GM19467 (cell line): Measurements from ENCODE around the gene FBLN2.

ENCODE experiments used
- ATAC-seq: cut with Tn5 transposase; IDR thresholded peaks from one replicate; pipeline ENCODE4 v1.9.1; 2021; ENCODE audit warnings: mild to moderate bottlenecking, moderate library complexity; ENCODE audit not compliant: unreplicated experiment

The FBLN2 gene

GRCh38 chr3:13596426-13597205, 47.7 kb downstream of the FBLN2 start:
- no peak for ATAC-seq

GRCh38 chr3:13597661-13598060, 48.7 kb downstream of the FBLN2 start:
- no peak for ATAC-seq

- no peak for ATAC-seq
Measured at GRCh38 chr3:13598201-13598600, 49.3 kb downstream of the FBLN2 start.

- ATAC-seq: no peak
Measured at GRCh38 chr3:13598926-13599886, 50.3 kb downstream of the FBLN2 start.

GRCh38 chr3:13599887-13600450, 51.0 kb downstream of the FBLN2 start:
- ATAC-seq: no peak

- ATAC-seq: no peak
Measured at GRCh38 chr3:13600950-13601691, 52.2 kb downstream of the FBLN2 start.

- ATAC-seq: no peak
Measured at GRCh38 chr3:13601692-13602080, 52.8 kb downstream of the FBLN2 start.

GRCh38 chr3:13605555-13605954, 56.6 kb downstream of the FBLN2 start:
- no peak for ATAC-seq

GRCh38 chr3:13607821-13608597, 59.1 kb downstream of the FBLN2 start:
- ATAC-seq: no peak

- no peak for ATAC-seq
Measured at GRCh38 chr3:13608969-13609725, 60.2 kb downstream of the FBLN2 start.

- ATAC-seq: no peak
Measured at GRCh38 chr3:13610006-13610570, 61.2 kb downstream of the FBLN2 start.

- no peak for ATAC-seq
Measured at GRCh38 chr3:13611221-13611620, 62.3 kb downstream of the FBLN2 start.

GRCh38 chr3:13612829-13613228, 63.9 kb downstream of the FBLN2 start:
- ATAC-seq: no peak

- ATAC-seq: no peak
Measured at GRCh38 chr3:13613343-13614190, 64.6 kb downstream of the FBLN2 start.

- no peak for ATAC-seq
Measured at GRCh38 chr3:13614607-13615006, 65.7 kb downstream of the FBLN2 start.

GRCh38 chr3:13615019-13615528, 66.1 kb downstream of the FBLN2 start:
- ATAC-seq: no peak

- no peak for ATAC-seq
Measured at GRCh38 chr3:13616359-13616758, 67.4 kb downstream of the FBLN2 start.
